DND-41 (cell line): ENCODE results near the gene CNTN5.

Source experiments
- ATAC-seq: fragments of 200-7000 bp; cut with Tn5 transposase; 3 replicates; pipeline ENCODE4 v1.9.1; 2021; ENCODE audit warnings: low read depth; ENCODE audit not compliant: insufficient read depth
- DNase-seq: peaks from one replicate; pipeline ENCODE4 v3.0.0-alpha.2; 2020
- H2AFZ ChIP-seq: 2 replicates; pipeline ENCODE4 v1.6.0; 2012; ENCODE audit warnings: low read depth, low read length
- H3K27ac ChIP-seq: 2 replicates; pipeline ENCODE4 v1.5.1; 2012; ENCODE audit warnings: low read length, inconsistent platforms
- H3K27me3 ChIP-seq: fragments of 200-600 bp; sonication (generic); 2 replicates; pipeline ENCODE4 v1.6.0; 2012; ENCODE audit warnings: low read length, mild to moderate bottlenecking, inconsistent platforms; ENCODE audit not compliant: insufficient read depth, poor library complexity
- H3K36me3 ChIP-seq: 2 replicates; pipeline ENCODE4 v1.5.1; 2012; ENCODE audit warnings: low read length, inconsistent platforms; ENCODE audit not compliant: insufficient read depth
- H3K4me1 ChIP-seq: 2 replicates; pipeline ENCODE4 v1.5.1; 2012; ENCODE audit warnings: mild to moderate bottlenecking, low read length; ENCODE audit not compliant: insufficient read depth
- H3K4me2 ChIP-seq: 2 replicates; pipeline ENCODE4 v1.6.0; 2012; ENCODE audit warnings: mild to moderate bottlenecking, moderate library complexity, low read length, inconsistent platforms; ENCODE audit not compliant: insufficient read depth
- H3K4me3 ChIP-seq, 2 experiments: fragments of 200-600 bp in 1 of 2; shearing (Covaris generic) in 1 of 2; 2 replicates each; pipeline ENCODE4 v1.5.1; 2012 to 2016; ENCODE audit warnings: inconsistent platforms in 2 of 2, low read length in 2 of 2, mild to moderate bottlenecking in 2 of 2, low read depth in 1 of 2, moderate library complexity in 1 of 2
- H3K79me2 ChIP-seq: 2 replicates; pipeline ENCODE4 v1.6.0; 2012; ENCODE audit warnings: low read length, inconsistent platforms; ENCODE audit not compliant: insufficient read depth
- H3K9ac ChIP-seq: 2 replicates; pipeline ENCODE4 v1.6.0; 2012; ENCODE audit warnings: low read depth, mild to moderate bottlenecking, inconsistent platforms, low read length, moderate library complexity
- H3K9me3 ChIP-seq: 2 replicates; pipeline ENCODE4 v1.5.1; 2012; ENCODE audit warnings: low read length, moderate library complexity, mild to moderate bottlenecking, inconsistent platforms; ENCODE audit not compliant: insufficient read depth, severe bottlenecking
- H4K20me1 ChIP-seq: 2 replicates; pipeline ENCODE4 v1.6.0; 2012; ENCODE audit warnings: low read length; ENCODE audit not compliant: insufficient read depth
- CTCF ChIP-seq: IDR thresholded peaks from 2 replicates; pipeline ENCODE4 v1.5.1; 2012; ENCODE audit warnings: borderline replicate concordance, low read length, moderate library complexity, mild to moderate bottlenecking; ENCODE audit not compliant: poor library complexity, severe bottlenecking; ENCODE audit errors: extremely low read depth
- EZH2 ChIP-seq: IDR thresholded peaks from 3 replicates; pipeline ENCODE4 v1.6.1; 2012; ENCODE audit warnings: borderline replicate concordance, low read depth, mild to moderate bottlenecking, moderate library complexity, low read length, inconsistent platforms; ENCODE audit not compliant: severe bottlenecking

Gene CNTN5

GRCh38 chr11:99509863-99510262 is 489.1 kb downstream of the CNTN5 start:
- DNase-seq, result no peak
- no peak overlapping the region for H3K9ac ChIP-seq
- no peaks in the 10 kb centered on the region for H3K79me2 ChIP-seq
- H3K4me1 ChIP-seq, result no peaks in the 10 kb centered on the region
- no peaks in the 10 kb centered on the region for H3K36me3 ChIP-seq
- no peaks in the 10 kb centered on the region for H4K20me1 ChIP-seq
- no peaks in the 10 kb centered on the region for H3K9me3 ChIP-seq
- no peak overlapping the region for H3K27ac ChIP-seq
- H3K27me3 ChIP-seq, result no peaks in the 10 kb centered on the region
- TF ChIP-seq CTCF (no peak), EZH2 (no peak)
- ATAC-seq, result no peak
- H3K4me2 ChIP-seq, result no peak overlapping the region
- H3K4me3 ChIP-seq, result no peak overlapping the region
- no peak overlapping the region for H2AFZ ChIP-seq

- no peak for ATAC-seq
- Histone ChIP-seq H3K9me3 (no peaks in the 10 kb centered on the region), H3K4me3 (no peak overlapping the region), H2AFZ (no peak overlapping the region), H3K36me3 (no peaks in the 10 kb centered on the region), H3K27me3 (no peaks in the 10 kb centered on the region), H3K79me2 (no peaks in the 10 kb centered on the region), H4K20me1 (no peaks in the 10 kb centered on the region), H3K4me2 (no peak overlapping the region), H3K4me1 (no peaks in the 10 kb centered on the region), H3K9ac (no peak overlapping the region), H3K27ac (no peak overlapping the region)
- TF ChIP-seq EZH2, result no peak
- TF ChIP-seq CTCF, result no peak
- no peak for DNase-seq
These were observed 492.6 kb downstream of the CNTN5 start for GRCh38 chr11:99513368-99513767.

- TF ChIP-seq CTCF (no peak), EZH2 (no peak)
- no peak overlapping the region for H3K9ac ChIP-seq
- no peak overlapping the region for H3K4me3 ChIP-seq
- H3K27me3 ChIP-seq, result no peaks in the 10 kb centered on the region
- H4K20me1 ChIP-seq, result no peaks in the 10 kb centered on the region
- H3K4me1 ChIP-seq, result no peaks in the 10 kb centered on the region
- H3K4me2 ChIP-seq, result no peak overlapping the region
- no peaks in the 10 kb centered on the region for H3K36me3 ChIP-seq
- no peaks in the 10 kb centered on the region for H3K9me3 ChIP-seq
- no peaks in the 10 kb centered on the region for H3K79me2 ChIP-seq
- ATAC-seq (no peak), DNase-seq (no peak)
- H2AFZ ChIP-seq, result no peak overlapping the region
- no peak overlapping the region for H3K27ac ChIP-seq
These were observed 498.3 kb downstream of the CNTN5 start for GRCh38 chr11:99519095-99519494.

DNA sequence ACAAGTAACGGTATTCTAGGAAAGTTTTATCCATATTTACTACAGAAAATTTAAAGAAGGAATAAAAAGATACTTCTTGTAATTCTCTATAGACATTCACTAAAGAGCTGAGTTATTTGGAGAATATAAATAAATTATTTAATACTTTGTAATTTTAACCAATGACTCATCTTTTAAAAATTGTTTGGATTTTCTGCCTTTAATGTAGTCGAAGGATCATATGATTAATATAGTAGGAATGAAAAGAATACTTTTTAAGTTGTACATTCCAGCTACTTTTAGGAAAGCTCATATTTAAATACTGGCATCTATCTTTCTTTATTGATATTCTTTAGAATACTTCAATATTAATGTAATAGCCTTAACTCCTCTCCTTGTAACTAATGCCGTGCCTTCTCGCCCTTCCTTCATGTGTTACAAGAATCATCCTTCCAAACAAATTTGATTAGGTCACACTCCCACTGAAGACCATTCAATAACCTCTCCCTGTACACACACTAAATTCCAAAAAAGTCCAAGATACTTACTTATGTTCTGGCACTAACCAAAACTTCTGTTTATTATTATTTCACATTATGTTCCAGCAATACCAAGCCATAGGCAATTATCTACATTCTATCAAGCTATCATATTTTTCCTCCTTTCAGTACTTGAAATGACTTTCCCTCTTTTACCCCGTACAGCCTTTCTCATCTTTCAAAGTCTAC is 501.9 kb downstream of the CNTN5 start:
- Histone ChIP-seq H4K20me1 (no peaks in the 10 kb centered on the region), H3K9me3 (no peaks in the 10 kb centered on the region), H3K79me2 (no peaks in the 10 kb centered on the region), H3K36me3 (no peaks in the 10 kb centered on the region), H3K27ac (no peak overlapping the region), H3K4me3 (no peak overlapping the region), H3K9ac (no peak overlapping the region), H3K4me2 (no peak overlapping the region), H3K4me1 (no peaks in the 10 kb centered on the region), H2AFZ (no peak overlapping the region), H3K27me3 (no peaks in the 10 kb centered on the region)
- DNase-seq, result no peak
- no peak for TF ChIP-seq EZH2
- TF ChIP-seq CTCF, result no peak
- no peak for ATAC-seq
